ENCODE results near the gene SLC30A9.

DNA sequence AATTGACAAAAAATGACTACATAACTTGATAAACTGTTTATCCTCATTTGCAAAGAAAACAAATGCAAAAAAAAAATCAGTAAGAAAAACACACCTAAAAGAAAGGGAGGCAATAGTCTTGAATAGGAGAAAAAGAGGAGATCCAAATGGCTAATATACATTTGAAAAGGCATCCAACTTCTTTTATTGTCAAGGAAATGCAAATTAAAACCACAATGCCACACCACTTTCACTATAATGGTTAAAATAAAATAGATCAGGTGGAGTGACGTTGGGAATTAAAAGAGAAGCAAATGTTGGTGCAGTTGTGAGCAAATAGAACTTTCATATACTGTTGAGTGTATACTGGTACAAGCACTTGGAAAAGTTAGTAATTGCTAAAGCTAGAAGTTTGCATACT lies 5.2 kb upstream of the SLC30A9 start:
- TF ChIP-seq, protein P1, sequence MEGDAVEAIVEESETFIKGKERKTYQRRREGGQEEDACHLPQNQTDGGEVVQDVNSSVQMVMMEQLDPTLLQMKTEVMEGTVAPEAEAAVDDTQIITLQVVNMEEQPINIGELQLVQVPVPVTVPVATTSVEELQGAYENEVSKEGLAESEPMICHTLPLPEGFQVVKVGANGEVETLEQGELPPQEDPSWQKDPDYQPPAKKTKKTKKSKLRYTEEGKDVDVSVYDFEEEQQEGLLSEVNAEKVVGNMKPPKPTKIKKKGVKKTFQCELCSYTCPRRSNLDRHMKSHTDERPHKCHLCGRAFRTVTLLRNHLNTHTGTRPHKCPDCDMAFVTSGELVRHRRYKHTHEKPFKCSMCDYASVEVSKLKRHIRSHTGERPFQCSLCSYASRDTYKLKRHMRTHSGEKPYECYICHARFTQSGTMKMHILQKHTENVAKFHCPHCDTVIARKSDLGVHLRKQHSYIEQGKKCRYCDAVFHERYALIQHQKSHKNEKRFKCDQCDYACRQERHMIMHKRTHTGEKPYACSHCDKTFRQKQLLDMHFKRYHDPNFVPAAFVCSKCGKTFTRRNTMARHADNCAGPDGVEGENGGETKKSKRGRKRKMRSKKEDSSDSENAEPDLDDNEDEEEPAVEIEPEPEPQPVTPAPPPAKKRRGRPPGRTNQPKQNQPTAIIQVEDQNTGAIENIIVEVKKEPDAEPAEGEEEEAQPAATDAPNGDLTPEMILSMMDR (optimal IDR thresholded peaks at IDR 0.05 in 1 of 3, IDR thresholded peaks at IDR 0.05 in 1 of 3, conservative IDR thresholded peaks at IDR 0.05 in 1 of 3; ENCODE audit: extremely low read depth in 1 of 3, insufficient read depth in 2 of 3, low read length in 3 of 3), result no peak
- no peak for TF ChIP-seq EZH2 (IDR thresholded peaks at IDR 0.05; ENCODE audit: low read length)

All from keratinocyte (primary cell).